GM12878 (cell line): ENCODE data around the gene SRGAP1. TPM values are rescaled to one million over a fixed set of nuclear protein-coding genes. Genes with fewer than 3 reads are reported as not detected.
"Not testable (repeated sequence)": the region's sequence is repeated elsewhere in the genome, so short reads cannot be mapped to it uniquely, and the experiment has no call there.

Experiments
- ATAC-seq: fragments of 200-7000 bp; cut with Tn5 transposase; 3 replicates; pipeline ENCODE4 v1.9.1; 2020; ENCODE audit warnings: mild to moderate bottlenecking, moderate library complexity
- BruUV-seq: library from RNA; stranded (reverse); fragments of 400-500 nt; replicated peaks from 2 replicates; lab custom pipeline; 2021; lab: Mats Ljungman, UMichigan
- CTCF ChIA-PET: fragments of 300-600 bp; sonication (Branson Sonifier 250); formaldehyde crosslinking; extraction: SDS; loops from one replicate; lab custom pipeline; 2021; ENCODE audit warnings: inconsistent platforms; lab: Yijun Ruan, JAX
- POLR2A ChIA-PET: fragments of 350-600 bp; formaldehyde crosslinking; extraction: SDS; loops from one replicate; lab custom pipeline; 2021; ENCODE audit warnings: inconsistent platforms; lab: Charles Lee
- RAD21 ChIA-PET: fragments of 300-600 bp; sonication (Branson Sonifier 250); formaldehyde crosslinking; loops from one replicate; lab custom pipeline; 2023; ENCODE audit warnings: antibody characterized with exemption; ENCODE audit not compliant: unreplicated experiment; lab: Charles Lee
- SMC1A ChIA-PET: fragments of 300-600 bp; sonication (Branson Sonifier 250); formaldehyde crosslinking; loops from one replicate; lab custom pipeline; 2023; ENCODE audit not compliant: unreplicated experiment, uncharacterized antibody; lab: Charles Lee
- DNase-seq: peaks from one replicate; pipeline ENCODE4 v3.0.0-alpha.2; 2011; ENCODE audit warnings: low read depth, low spot score
- FAIRE-seq: peaks from 3 replicates; lab custom pipeline; 2011; peaks lifted over from hg19 to GRCh38; lab: Jason Lieb, UNC
- H2AFZ ChIP-seq: 2 replicates; pipeline ENCODE4 v1.6.0; 2011; ENCODE audit warnings: low read depth, low read length, control low read depth; ENCODE audit not compliant: control insufficient read depth
- H3K27ac ChIP-seq: 2 replicates; pipeline ENCODE4 v1.5.1; 2011; ENCODE audit warnings: control low read depth; ENCODE audit not compliant: control insufficient read depth, insufficient read depth
- H3K27me3 ChIP-seq, 2 experiments: replicated peaks in 1 of 2; 2 replicates each; pipeline versions ENCODE4 v1.6.0 to v1.6.1; 2011; ENCODE audit warnings: low read length in 1 of 2; ENCODE audit not compliant: control insufficient read depth in 2 of 2, insufficient read depth in 2 of 2
- H3K36me3 ChIP-seq, 2 experiments: 2 replicates each; pipeline ENCODE4 v1.5.1; 2011; ENCODE audit warnings: low read length in 1 of 2; ENCODE audit not compliant: control insufficient read depth in 2 of 2, insufficient read depth in 2 of 2
- H3K4me1 ChIP-seq: 2 replicates; pipeline ENCODE4 v1.6.1; 2011; ENCODE audit warnings: mild to moderate bottlenecking, low read length, moderate library complexity, mixed read lengths; ENCODE audit not compliant: control insufficient read depth, insufficient read depth
- H3K4me2 ChIP-seq: 2 replicates; pipeline ENCODE4 v1.6.0; 2011; ENCODE audit warnings: control low read depth; ENCODE audit not compliant: control insufficient read depth, insufficient read depth
- H3K4me3 ChIP-seq: fragments of 200-600 bp; sonication (generic); 2 replicates; pipeline ENCODE4 v1.5.1; 2016
- H3K79me2 ChIP-seq: 2 replicates; pipeline ENCODE4 v1.6.0; 2011; ENCODE audit warnings: low read length; ENCODE audit not compliant: control insufficient read depth, insufficient read depth
- H3K9ac ChIP-seq: 2 replicates; pipeline ENCODE4 v1.8.0; 2011; ENCODE audit warnings: low read length, control low read depth, mixed read lengths; ENCODE audit not compliant: control insufficient read depth, insufficient read depth
- H3K9me3 ChIP-seq: replicated peaks from 3 replicates; pipeline ENCODE4 v1.5.1; 2011; ENCODE audit warnings: mild to moderate bottlenecking, low read length; ENCODE audit not compliant: control insufficient read depth, insufficient read depth
- H4K20me1 ChIP-seq: 2 replicates; pipeline ENCODE4 v1.6.0; 2011; ENCODE audit not compliant: control insufficient read depth, insufficient read depth
- NR2F1 ChIP-seq: fragments of 450-650 bp; conservative IDR thresholded peaks from 2 replicates; pipeline ENCODE4 v1.6.1; 2017; ENCODE audit warnings: mild to moderate bottlenecking
- RAD21 ChIP-seq: IDR thresholded peaks from 2 replicates; pipeline ENCODE4 v1.6.1; 2011; ENCODE audit warnings: mild to moderate bottlenecking, low read depth, low read length, moderate library complexity; ENCODE audit not compliant: insufficient read depth
- WGBS: methylation state at CpG from one replicate; pipeline ENCODE4 v1.1.6; 2016; ENCODE audit warnings: low lambda C conversion rate; ENCODE audit not compliant: insufficient replicate concordance, insufficient coverage; ENCODE audit errors: missing lambda C conversion rate; 5-methylcytosine and 5-hydroxymethylcytosine counted together
- in situ Hi-C: fragments of 300-500 bp; cut with MboI; formaldehyde crosslinking; loops from 9 replicates; pipeline ENCODE4 v1.14.3; 2018; ENCODE audit warnings: mixed read lengths
- intact Hi-C: fragments of 100-400 bp; cut with micrococcal nuclease; formaldehyde crosslinking; loops from one replicate; pipeline ENCODE4 v1.14.2; 2022; ENCODE audit not compliant: unreplicated experiment
- polyA plus RNA-seq, 11 experiments: library from polyadenylated mRNA; depleted of rRNA in 4 of 11; unstranded in 6 of 11; stranded (reverse) in 5 of 11; fragments of >200 nt; fragmentation: Nextera tagmentation in 4 of 11; fragmentation: Illumina TruSeq in 1 of 11; extraction: Ambion mirVana in 4 of 11; extraction: Trizol in 1 of 11; gene quantifications; 1 replicate in 1 of 11; 2 replicates in 10 of 11; pipeline versions ENCODE4 v1.2.1 to v1.2.3, GENCODE V29; 2011 to 2016; ENCODE audit warnings: inconsistent platforms in 2 of 11, missing spikeins in 2 of 11, low read depth in 1 of 11
- total RNA-seq, 4 experiments: library from RNA; depleted of rRNA in 3 of 4; stranded (reverse); fragments of >200 nt in 3 of 4; fragmentation: Illumina TruSeq in 1 of 4; extraction: Trizol in 1 of 4; gene quantifications; 2 replicates each; pipeline versions ENCODE4 v1.2.1 to v1.2.3, GENCODE V29; 2013 to 2021

SRGAP1 gene
- total and polyA plus RNA-seq, 10 of the 15 experiments (the other 5 are each of a cell fraction or from before 2014, with no cell fraction given) = 0.16 to 0.85 (median 0.46) TPM

DNA sequence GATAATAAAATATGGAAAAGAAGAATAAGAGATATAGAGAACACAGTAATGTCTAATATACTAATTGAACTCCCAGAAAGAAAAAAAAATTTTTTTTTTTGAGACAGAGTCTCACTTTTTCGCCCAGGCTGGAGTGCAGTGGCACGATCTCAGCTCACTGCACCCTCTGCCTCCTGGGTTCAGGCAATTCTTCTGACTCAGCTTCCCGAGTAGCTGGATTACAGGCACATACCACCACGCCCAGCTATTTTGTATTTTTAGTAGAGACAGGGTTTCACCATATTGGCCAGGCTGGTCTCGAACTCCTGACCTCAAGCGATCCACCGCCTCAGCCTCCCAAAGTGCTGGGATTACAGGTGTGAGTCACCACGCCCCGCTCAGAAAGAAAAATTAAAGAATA is 232.1 kb downstream of the SRGAP1 start:
- POLR2A ChIA-PET, BruUV-seq, FAIRE-seq, H3K27ac ChIP-seq, H2AFZ ChIP-seq, H3K27me3 ChIP-seq, H3K4me1 ChIP-seq, H3K9ac ChIP-seq, H3K4me3 ChIP-seq, intact Hi-C loops, H3K79me2 ChIP-seq, H4K20me1 ChIP-seq, in situ Hi-C loops, H3K9me3 ChIP-seq, ATAC-seq, DNase-seq, H3K36me3 ChIP-seq, H3K4me2 ChIP-seq: not testable (repeated sequence)
- RAD21 ChIA-PET = interaction anchor here (0.7 kb wide), 1 partner anchor 233 kb away, joined by 3 read pairs; no protein-coding TSS in a partner anchor
- 41% methylated on average over 9 of the region's 9 CpGs for WGBS
- CTCF ChIA-PET = interaction anchor here (0.8 to 0.9 kb wide), 2 partner anchors 24 to 70 kb away, joined by 3 read pairs; no protein-coding TSS in a partner anchor
- SMC1A ChIA-PET = interaction anchor here (0.8 to 1.8 kb wide), 2 partner anchors 11 to 19 kb away, joined by 3 to 9 read pairs; no protein-coding TSS in a partner anchor

DNA sequence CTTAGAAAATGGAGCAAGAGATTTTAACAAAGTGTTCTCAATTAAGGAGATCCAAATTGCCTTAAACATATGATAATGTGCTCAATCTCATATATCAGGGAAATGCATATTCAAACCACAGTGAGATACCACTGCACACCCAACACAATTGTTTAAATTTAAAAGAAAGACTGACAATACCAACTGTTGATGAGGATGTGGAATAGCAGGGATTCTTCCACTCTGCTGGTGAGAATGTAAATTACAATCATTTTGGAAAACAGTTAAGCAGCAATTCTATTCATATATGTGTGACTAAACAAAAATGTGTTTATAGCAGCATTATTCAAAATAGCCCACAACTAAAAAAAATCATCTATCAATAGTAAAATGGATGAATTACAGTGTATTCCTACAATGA is 233.4 kb downstream of the SRGAP1 start:
- CTCF ChIA-PET = no interaction called here
- RAD21 ChIA-PET = no interaction called here
- TF ChIP-seq NR2F1 = no peak
- TF ChIP-seq RAD21 = 0 out of 2 replicates have a peak, but pooled peaks have one; percentile 6
- no peaks in the 10 kb centered on the region for H3K4me1 ChIP-seq
- H3K4me3 ChIP-seq = no peak overlapping the region
- FAIRE-seq = peak; percentile 13
- no peak for DNase-seq
- H3K4me2 ChIP-seq = no peak overlapping the region
- in situ Hi-C loops (no loop called here), intact Hi-C loops (no loop called here)
- no peak for ATAC-seq
- SMC1A ChIA-PET = no interaction called here
- POLR2A ChIA-PET = no interaction called here
- no peak overlapping the region for H3K9ac ChIP-seq
- no peaks in the 10 kb centered on the region for H3K79me2 ChIP-seq
- no peak overlapping the region for H3K27ac ChIP-seq
- no TSS peak for BruUV-seq
- H3K27me3 ChIP-seq = no peaks in the 10 kb centered on the region
- no peaks in the 10 kb centered on the region for H3K36me3 ChIP-seq
- no peaks in the 10 kb centered on the region for H4K20me1 ChIP-seq
- no peaks in the 10 kb centered on the region for H3K9me3 ChIP-seq
- H2AFZ ChIP-seq = no peak overlapping the region
